ENCODE results near the gene ALOXE3.

Gene ALOXE3

GRCh38 chr17:8153957-8154607, 35.8 kb upstream of the ALOXE3 start:
- peak; percentile 98 for DNase-seq (ENCODE audit: low read depth)

GRCh38 chr17:8153525-8153956, 35.2 kb upstream of the ALOXE3 start:
- peak; percentile 99 for DNase-seq (ENCODE audit: low read depth)

GRCh38 chr17:8153031-8153451, 34.7 kb upstream of the ALOXE3 start:
- DNase-seq (ENCODE audit: low read depth) = no peak

- peak; percentile 98 for DNase-seq (ENCODE audit: low read depth)
Measured at GRCh38 chr17:8152112-8152775, 33.9 kb upstream of the ALOXE3 start, which contains the start of gene PER1. Gene PER1 (minus strand): TSS chr17:8152404. CDS start chr17:8150706, 1,698 bp downstream.

- DNase-seq (ENCODE audit: low read depth) = peak; percentile 63
Measured at GRCh38 chr17:8151641-8152111, 33.4 kb upstream of the ALOXE3 start.

- DNase-seq (ENCODE audit: low read depth) = peak; percentile 81
Measured at GRCh38 chr17:8151120-8151640, 32.9 kb upstream of the ALOXE3 start.

- no peak for DNase-seq (ENCODE audit: low read depth)
Measured at GRCh38 chr17:8150194-8151119, 32.1 kb upstream of the ALOXE3 start.

- no peak for DNase-seq (ENCODE audit: low read depth)
Measured at GRCh38 chr17:8149419-8150193, 31.3 kb upstream of the ALOXE3 start.

- no peak for DNase-seq (ENCODE audit: low read depth)
Measured at GRCh38 chr17:8148560-8148959, 30.2 kb upstream of the ALOXE3 start.

- DNase-seq (ENCODE audit: low read depth) = no peak
Measured at GRCh38 chr17:8147805-8148404, 29.6 kb upstream of the ALOXE3 start.

- no peak for DNase-seq (ENCODE audit: low read depth)
Measured at GRCh38 chr17:8147141-8147804, 29.0 kb upstream of the ALOXE3 start.

GRCh38 chr17:8146381-8147140, 28.2 kb upstream of the ALOXE3 start:
- DNase-seq (ENCODE audit: low read depth) = no peak

- DNase-seq (ENCODE audit: low read depth) = no peak
Measured at GRCh38 chr17:8145811-8146210, 27.5 kb upstream of the ALOXE3 start.

- no peak for DNase-seq (ENCODE audit: low read depth)
Measured at GRCh38 chr17:8144401-8145231, 26.3 kb upstream of the ALOXE3 start.

GRCh38 chr17:8143581-8144400, 25.5 kb upstream of the ALOXE3 start:
- no peak for DNase-seq (ENCODE audit: low read depth)

GRCh38 chr17:8142887-8143580, 24.7 kb upstream of the ALOXE3 start:
- no peak for DNase-seq (ENCODE audit: low read depth)

Data from amniotic epithelial cell (primary cell).